GF-D8 (cell line): ENCODE results near the gene MFSD1.

Experiments used
- DNase-seq: peaks from one replicate; lab custom pipeline; 2025; lab: John Stamatoyannopoulos, UW

The MFSD1 gene

GRCh38 chr3:158819282-158819681, 17.4 kb downstream of the MFSD1 start:
- DNase-seq, result no peak

- DNase-seq, result no peak
Measured at GRCh38 chr3:158820521-158820920, 18.7 kb downstream of the MFSD1 start.

- DNase-seq, result no peak
Measured at GRCh38 chr3:158821847-158822246, 20.0 kb downstream of the MFSD1 start.

- no peak for DNase-seq
Measured at GRCh38 chr3:158823426-158823825, 21.6 kb downstream of the MFSD1 start.

- DNase-seq, result no peak
Measured at GRCh38 chr3:158827773-158828172, 25.9 kb downstream of the MFSD1 start.

- no peak for DNase-seq
Measured at GRCh38 chr3:158830391-158830790, 28.5 kb downstream of the MFSD1 start.

- no peak for DNase-seq
Measured at GRCh38 chr3:158831861-158832260, 30.0 kb downstream of the MFSD1 start.

- DNase-seq, result no peak
Measured at GRCh38 chr3:158835631-158836030, 33.8 kb downstream of the MFSD1 start.

- no peak for DNase-seq
Measured at GRCh38 chr3:158836312-158836711, 34.5 kb downstream of the MFSD1 start.

GRCh38 chr3:158837240-158837639, 35.4 kb downstream of the MFSD1 start:
- no peak for DNase-seq

- no peak for DNase-seq
Measured at GRCh38 chr3:158839966-158840365, 38.1 kb downstream of the MFSD1 start.

GRCh38 chr3:158841387-158841786, 39.5 kb downstream of the MFSD1 start:
- no peak for DNase-seq

GRCh38 chr3:158842976-158843375, 41.1 kb downstream of the MFSD1 start:
- no peak for DNase-seq

- no peak for DNase-seq
Measured at GRCh38 chr3:158845765-158846350, 44.0 kb downstream of the MFSD1 start.

- DNase-seq, result no peak
Measured at GRCh38 chr3:158846803-158847451, 45.1 kb downstream of the MFSD1 start.

GRCh38 chr3:158847452-158847821, 45.6 kb downstream of the MFSD1 start:
- DNase-seq, result no peak

- DNase-seq, result no peak
Measured at GRCh38 chr3:158847885-158848284, 46.0 kb downstream of the MFSD1 start.

- no peak for DNase-seq
Measured at GRCh38 chr3:158849757-158850156, 47.9 kb downstream of the MFSD1 start.

GRCh38 chr3:158859362-158859761, 57.5 kb downstream of the MFSD1 start:
- no peak for DNase-seq

- no peak for DNase-seq
Measured at GRCh38 chr3:158863247-158863646, 61.4 kb downstream of the MFSD1 start.

- DNase-seq, result no peak
Measured at GRCh38 chr3:158864492-158864891, 62.6 kb downstream of the MFSD1 start.

GRCh38 chr3:158875700-158876099, 73.8 kb downstream of the MFSD1 start:
- DNase-seq, result no peak
